HepG2 (cell line): ENCODE measurements around the gene ITPRIPL1. TPM values are rescaled to one million over a fixed set of nuclear protein-coding genes. Genes with fewer than 3 reads are reported as not detected.

ENCODE experiments used
- ATAC-seq: fragments of 200-7000 bp; cut with Tn5 transposase; 3 replicates; pipeline ENCODE4 v1.9.1; 2020; ENCODE audit warnings: mild to moderate bottlenecking, moderate library complexity
- BruUV-seq: library from RNA; stranded (reverse); fragments of 400-500 nt; replicated peaks from 2 replicates; lab custom pipeline; 2021; lab: Mats Ljungman, UMichigan
- CTCF ChIA-PET: fragments of 300-600 bp; formaldehyde crosslinking; extraction: SDS; loops from one replicate; lab custom pipeline; 2021; ENCODE audit warnings: low total read pairs, inconsistent platforms, low intra/inter-chr PET ratio; lab: Yijun Ruan, JAX
- POLR2A ChIA-PET: fragments of 350-600 bp; sonication (Branson Sonifier 250); formaldehyde crosslinking; loops from one replicate; lab custom pipeline; 2020; ENCODE audit warnings: antibody characterized with exemption, inconsistent platforms; lab: Yijun Ruan, JAX
- DNase-seq: peaks from one replicate; pipeline ENCODE4 v3.0.0-alpha.2; 2015; ENCODE audit warnings: low spot score
- FAIRE-seq: peaks from 3 replicates; lab custom pipeline; 2011; peaks lifted over from hg19 to GRCh38; lab: Jason Lieb, UNC
- H2AFZ ChIP-seq: one replicate; pipeline ENCODE4 v1.6.1; 2011; ENCODE audit warnings: low read length, inconsistent platforms
- H3K27ac ChIP-seq: fragments of 300-600 bp; 3 replicates; pipeline ENCODE4 v1.8.0; 2011; ENCODE audit warnings: mixed run types, mild to moderate bottlenecking, mixed read lengths, low read length, inconsistent platforms; ENCODE audit not compliant: insufficient read depth; ENCODE audit errors: extremely low read length
- H3K27me3 ChIP-seq, 2 experiments: fragments of 200-600 bp in 1 of 2; 2 replicates in 1 of 2; 3 replicates in 1 of 2; pipeline versions ENCODE4 v1.6.0 to v1.8.0; 2011; ENCODE audit warnings: low read length in 2 of 2, mild to moderate bottlenecking in 2 of 2, moderate library complexity in 2 of 2, inconsistent platforms in 1 of 2; ENCODE audit not compliant: insufficient read depth in 2 of 2, control insufficient read depth in 1 of 2
- H3K36me3 ChIP-seq, 2 experiments: fragments of 200-600 bp in 1 of 2; replicated peaks in 1 of 2; 2 replicates in 1 of 2; 3 replicates in 1 of 2; pipeline versions ENCODE4 v1.5.1 to v1.8.0; 2011; ENCODE audit warnings: low read length in 2 of 2, inconsistent platforms in 1 of 2; ENCODE audit not compliant: insufficient read depth in 2 of 2, control insufficient read depth in 1 of 2
- H3K4me1 ChIP-seq: 2 replicates; pipeline ENCODE4 v1.5.1; 2012; ENCODE audit warnings: low read length, inconsistent platforms; ENCODE audit not compliant: insufficient read depth
- H3K4me2 ChIP-seq: 2 replicates; pipeline ENCODE4 v1.6.0; 2011; ENCODE audit warnings: low read depth, low read length, inconsistent platforms
- H3K4me3 ChIP-seq, 3 experiments: fragments of 200-600 bp in 1 of 3; sonication (generic), shearing (Covaris generic) in 1 of 3; replicated peaks in 1 of 3; 2 replicates each; pipeline ENCODE4 v1.5.1; 2011 to 2016; ENCODE audit warnings: low read length in 3 of 3, inconsistent platforms in 2 of 3, low read depth in 2 of 3, mild to moderate bottlenecking in 2 of 3, control low read depth in 1 of 3, mixed read lengths in 1 of 3; ENCODE audit not compliant: insufficient read depth in 1 of 3
- H3K79me2 ChIP-seq: one replicate; pipeline ENCODE4 v1.6.1; 2011; ENCODE audit warnings: low read length, inconsistent platforms; ENCODE audit not compliant: insufficient read depth
- H3K9ac ChIP-seq: 2 replicates; pipeline ENCODE4 v1.6.0; 2011; ENCODE audit warnings: mild to moderate bottlenecking, low read depth, low read length, inconsistent platforms; ENCODE audit not compliant: insufficient read depth
- H3K9me3 ChIP-seq: 2 replicates; pipeline ENCODE4 v1.5.1; 2012; ENCODE audit warnings: mild to moderate bottlenecking, low read length
- H4K20me1 ChIP-seq: 2 replicates; pipeline ENCODE4 v1.6.0; 2011; ENCODE audit warnings: inconsistent platforms, mild to moderate bottlenecking, low read length, moderate library complexity; ENCODE audit not compliant: insufficient read depth
- MXD3 ChIP-seq: IDR thresholded peaks from 2 replicates; pipeline ENCODE4 v1.6.1; 2016; ENCODE audit warnings: mild to moderate bottlenecking, missing biosample characterization, missing genetic modification reagents
- NFATC3 ChIP-seq: sonication (generic); formaldehyde crosslinking; IDR thresholded peaks from 2 replicates; pipeline ENCODE4 v1.5.1; 2020; ENCODE audit warnings: mild to moderate bottlenecking, missing genetic modification reagents
- NKX3-1 ChIP-seq: sonication (generic); formaldehyde crosslinking; IDR thresholded peaks from 2 replicates; pipeline ENCODE4 v1.5.0; 2020; ENCODE audit warnings: missing genetic modification reagents
- SP2 ChIP-seq: sonication (generic); formaldehyde crosslinking; IDR thresholded peaks from 2 replicates; pipeline ENCODE4 v1.5.1; 2020; ENCODE audit warnings: mild to moderate bottlenecking, missing genetic modification reagents
- SUZ12 ChIP-seq: fragments of 150-350 bp; IDR thresholded peaks from 2 replicates; pipeline ENCODE4 v1.6.1; 2014; ENCODE audit warnings: low read depth, low read length
- U2AF1 ChIP-seq: fragments of 200-400 bp; formaldehyde crosslinking; optimal IDR thresholded peaks from 2 replicates; pipeline ENCODE3; 2017; ENCODE audit warnings: mild to moderate bottlenecking, low read depth, low read length
- ZEB1 ChIP-seq: IDR thresholded peaks from 2 replicates; pipeline ENCODE4 v1.6.1; 2012; ENCODE audit warnings: mild to moderate bottlenecking, low read depth, inconsistent platforms; ENCODE audit not compliant: insufficient replicate concordance
- ZNF232 ChIP-seq: sonication (generic); formaldehyde crosslinking; IDR thresholded peaks from 2 replicates; pipeline ENCODE4 v1.4.0; 2020; ENCODE audit warnings: missing genetic modification reagents, borderline replicate concordance
- ZNF646 ChIP-seq: sonication (generic); formaldehyde crosslinking; IDR thresholded peaks from 2 replicates; pipeline ENCODE4 v1.9.0; 2021; ENCODE audit warnings: mild to moderate bottlenecking, missing genetic modification reagents
- ZNF891 ChIP-seq: sonication (generic); formaldehyde crosslinking; IDR thresholded peaks from 2 replicates; pipeline ENCODE4 v1.5.0; 2020; ENCODE audit warnings: mild to moderate bottlenecking, missing genetic modification reagents
- ZSCAN21 ChIP-seq: sonication (generic); formaldehyde crosslinking; IDR thresholded peaks from 2 replicates; pipeline ENCODE4 v1.8.0; 2022; ENCODE audit warnings: mild to moderate bottlenecking, missing genetic modification reagents, moderate library complexity, borderline replicate concordance
- WGBS: methylation state at CpG from one replicate; pipeline ENCODE4 v1.1.6; 2017; ENCODE audit warnings: low lambda C conversion rate; 5-methylcytosine and 5-hydroxymethylcytosine counted together
- in situ Hi-C: cut with HindIII; loops from 2 replicates; pipeline ENCODE4 v1.10.0; 2017; ENCODE audit warnings: low pct_unique_long_range_greater_than_20kb; ENCODE audit not compliant: extremely low pct_ligation_motif_present
- intact Hi-C: fragments of 100-400 bp; cut with micrococcal nuclease; formaldehyde crosslinking; loops from one replicate; pipeline ENCODE4 v1.10.0; 2022; ENCODE audit not compliant: unreplicated experiment
- polyA plus RNA-seq, 8 experiments: library from polyadenylated mRNA; depleted of rRNA in 3 of 8; stranded (reverse) in 7 of 8; unstranded in 1 of 8; fragments of >200 nt; fragmentation: Illumina TruSeq in 4 of 8; extraction: Trizol in 4 of 8; gene quantifications; 2 replicates each; pipeline versions ENCODE4 v1.2.1 to v1.2.3, GENCODE V29; 2011 to 2016; ENCODE audit warnings: low read depth in 4 of 8, missing spikeins in 1 of 8, mixed read lengths in 1 of 8; ENCODE audit not compliant: insufficient read depth in 1 of 8
- total RNA-seq, 5 experiments: library from RNA; depleted of rRNA; stranded (reverse); fragments of >200 nt; fragmentation: Illumina TruSeq; extraction: Trizol; gene quantifications; 2 replicates each; pipeline ENCODE4 v1.2.3, GENCODE V29; 2016; ENCODE audit warnings: low read depth in 1 of 5

ITPRIPL1 gene
- total and polyA plus RNA-seq, 2 of the 13 experiments (the other 11 are each of a cell fraction or from before 2014, with no cell fraction given), result 4.3 to 11.7 TPM

- TF ChIP-seq SP2 (CRISPR knock-in tag), result no peak
Measured at GRCh38 chr2:96353606-96354101, 28.5 kb downstream of the ITPRIPL1 start (continued).

- Histone ChIP-seq H4K20me1 (no peaks in the 10 kb centered on the region), H3K79me2 (no peaks in the 10 kb centered on the region), H3K9ac (no peak overlapping the region), H3K36me3 (peaks cover 39 to 81% of the 10 kb centered on the region in 2 experiments), H3K4me3 (no peak overlapping the region), H3K27me3 (no peaks in the 10 kb centered on the region), H3K4me1 (no peaks in the 10 kb centered on the region), H3K27ac (no peak overlapping the region), H3K9me3 (no peaks in the 10 kb centered on the region), H2AFZ (no peak overlapping the region), H3K4me2 (no peak overlapping the region)
- ChIA-PET POLR2A (no interaction called here), CTCF (no interaction called here)
- no TSS peak for BruUV-seq
- ATAC-seq, result no peak
- no peak for FAIRE-seq
- in situ Hi-C loops (no loop called here), intact Hi-C loops (no loop called here)
- WGBS, result 100% methylated on average over 4 of the region's 4 CpGs
- no peak for DNase-seq
- TF ChIP-seq MXD3 (CRISPR knock-in tag), result no peak
- no peak for TF ChIP-seq ZNF891 (CRISPR knock-in tag)
- no peak for TF ChIP-seq ZSCAN21 (CRISPR knock-in tag)
Measured at GRCh38 chr2:96354492-96354891, 29.4 kb downstream of the ITPRIPL1 start.

- intact Hi-C loops, result no loop called here
- no peak for FAIRE-seq
- 95% methylated on average over 6 of the region's 6 CpGs for WGBS
- in situ Hi-C loops, result no loop called here
- no peak overlapping the region for H3K9ac ChIP-seq
- H3K27ac ChIP-seq, result no peak overlapping the region
- POLR2A ChIA-PET, result no interaction called here
- peaks cover 6% of the 10 kb centered on the region; the same call in 1 of the 2 replicates for H3K4me1 ChIP-seq
- DNase-seq, result no peak
- H3K36me3 ChIP-seq, result peaks cover 35 to 81% of the 10 kb centered on the region in 2 experiments
- no peaks in the 10 kb centered on the region for H3K9me3 ChIP-seq
- H4K20me1 ChIP-seq, result no peaks in the 10 kb centered on the region
- no peak overlapping the region for H3K4me3 ChIP-seq
- no peak overlapping the region for H2AFZ ChIP-seq
- BruUV-seq, result no TSS peak
- no peaks in the 10 kb centered on the region for H3K27me3 ChIP-seq
- CTCF ChIA-PET, result no interaction called here
- ATAC-seq, result no peak
- H3K79me2 ChIP-seq, result no peaks in the 10 kb centered on the region
- no peak overlapping the region for H3K4me2 ChIP-seq
- TF ChIP-seq ZEB1 (no peak), ZNF646 (CRISPR knock-in tag) (no peak), NKX3-1 (CRISPR knock-in tag) (no peak), U2AF1 (no peak), NFATC3 (no peak), SUZ12 (no peak), ZNF232 (no peak)
Measured at GRCh38 chr2:96356889-96357288, 31.8 kb downstream of the ITPRIPL1 start.
